IPS-18c (cell line): ENCODE measurements around the gene SLC35E2B.
A peak's percentile ranks its signal among the peaks of the same experiment; 100 is the strongest.

Experiments
- H3K4me3 ChIP-seq: 2 replicates; pipeline ENCODE4 v1.7.0; 2013; ENCODE audit warnings: low read depth, mild to moderate bottlenecking, low read length, moderate library complexity; ENCODE audit not compliant: insufficient read depth
- H3K9me3 ChIP-seq: one replicate; pipeline ENCODE4 v1.6.1; 2013; ENCODE audit warnings: mild to moderate bottlenecking, low read length, moderate library complexity; ENCODE audit not compliant: control insufficient read depth, insufficient read depth

Gene SLC35E2B

GRCh38 chr1:1630965-1631781 is 61.4 kb downstream of the SLC35E2B start:
- peak overlapping the region; percentile 38; the same call in 1 of the 2 replicates for H3K4me3 ChIP-seq
- no peaks in the 10 kb centered on the region for H3K9me3 ChIP-seq

- Histone ChIP-seq H3K9me3 (no peaks in the 10 kb centered on the region), H3K4me3 (peak overlapping the region; percentile 3; the same call in 1 of the 2 replicates)
Observed at GRCh38 chr1:1630191-1630964, 62.2 kb downstream of the SLC35E2B start.

GRCh38 chr1:1629430-1630190 is 63.0 kb downstream of the SLC35E2B start:
- no peaks in the 10 kb centered on the region for H3K9me3 ChIP-seq
- H3K4me3 ChIP-seq: no peak overlapping the region; the same call in 1 of the 2 replicates

- Histone ChIP-seq H3K9me3 (no peaks in the 10 kb centered on the region), H3K4me3 (no peak overlapping the region; the same call in 1 of the 2 replicates)
Observed at GRCh38 chr1:1628754-1629429, 63.7 kb downstream of the SLC35E2B start.

GRCh38 chr1:1627829-1628753 is 64.5 kb downstream of the SLC35E2B start:
- Histone ChIP-seq H3K9me3 (no peaks in the 10 kb centered on the region), H3K4me3 (no peak overlapping the region)

GRCh38 chr1:1627261-1627828 is 65.2 kb downstream of the SLC35E2B start:
- no peaks in the 10 kb centered on the region for H3K9me3 ChIP-seq
- no peak overlapping the region for H3K4me3 ChIP-seq

GRCh38 chr1:1626207-1627141 is 66.1 kb downstream of the SLC35E2B start:
- no peaks in the 10 kb centered on the region for H3K9me3 ChIP-seq
- no peak overlapping the region for H3K4me3 ChIP-seq

GRCh38 chr1:1625824-1626206 is 66.8 kb downstream of the SLC35E2B start:
- no peak overlapping the region for H3K4me3 ChIP-seq

GRCh38 chr1:1625404-1625775 is 67.2 kb downstream of the SLC35E2B start:
- Histone ChIP-seq H3K9me3 (no peaks in the 10 kb centered on the region), H3K4me3 (no peak overlapping the region)

More at GRCh38 chr1:1625824-1626206, 66.8 kb downstream of the SLC35E2B start:
- H3K9me3 ChIP-seq: no peaks in the 10 kb centered on the region

- no peaks in the 10 kb centered on the region for H3K9me3 ChIP-seq
Observed at GRCh38 chr1:1624443-1625403, 67.9 kb downstream of the SLC35E2B start.

GRCh38 chr1:1623631-1624442 is 68.8 kb downstream of the SLC35E2B start:
- no peaks in the 10 kb centered on the region for H3K9me3 ChIP-seq
- no peak overlapping the region for H3K4me3 ChIP-seq

More at GRCh38 chr1:1624443-1625403, 67.9 kb downstream of the SLC35E2B start:
- H3K4me3 ChIP-seq: no peak overlapping the region

GRCh38 chr1:1623181-1623630 is 69.4 kb downstream of the SLC35E2B start:
- Histone ChIP-seq H3K9me3 (no peaks in the 10 kb centered on the region), H3K4me3 (no peak overlapping the region)

GRCh38 chr1:1622788-1623094 is 69.9 kb downstream of the SLC35E2B start:
- Histone ChIP-seq H3K4me3 (no peak overlapping the region), H3K9me3 (no peaks in the 10 kb centered on the region)
